ENCODE results near the gene DRD1. TPM values are rescaled to one million over a fixed set of nuclear protein-coding genes. Genes with fewer than 3 reads are reported as not detected.
A peak's percentile ranks its signal among the peaks of the same experiment; 100 is the strongest.

The DRD1 gene
- total RNA-seq, 1 donor from 2014 or later = 0.62 TPM

DNA sequence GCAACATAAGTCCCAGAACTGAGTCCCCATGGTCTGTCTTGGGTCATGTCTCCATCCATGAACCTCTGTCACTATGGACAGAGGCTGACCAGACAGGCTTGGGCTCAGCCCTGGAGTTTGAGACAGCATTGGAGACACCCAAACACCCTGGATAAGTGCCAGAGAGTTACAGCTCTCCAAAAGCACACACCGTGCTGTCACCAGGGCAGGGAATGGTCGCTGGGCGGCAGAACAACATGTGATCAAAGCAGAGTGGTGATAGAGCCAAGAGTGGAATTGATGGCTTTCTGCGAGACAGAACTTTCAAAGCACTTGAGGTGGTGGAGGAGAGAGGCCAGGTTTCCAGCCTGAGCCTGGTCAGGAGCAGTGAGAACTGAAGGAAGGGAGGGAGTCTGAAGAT, 50.1 kb downstream of the DRD1 start:
- TF ChIP-seq, protein P1, sequence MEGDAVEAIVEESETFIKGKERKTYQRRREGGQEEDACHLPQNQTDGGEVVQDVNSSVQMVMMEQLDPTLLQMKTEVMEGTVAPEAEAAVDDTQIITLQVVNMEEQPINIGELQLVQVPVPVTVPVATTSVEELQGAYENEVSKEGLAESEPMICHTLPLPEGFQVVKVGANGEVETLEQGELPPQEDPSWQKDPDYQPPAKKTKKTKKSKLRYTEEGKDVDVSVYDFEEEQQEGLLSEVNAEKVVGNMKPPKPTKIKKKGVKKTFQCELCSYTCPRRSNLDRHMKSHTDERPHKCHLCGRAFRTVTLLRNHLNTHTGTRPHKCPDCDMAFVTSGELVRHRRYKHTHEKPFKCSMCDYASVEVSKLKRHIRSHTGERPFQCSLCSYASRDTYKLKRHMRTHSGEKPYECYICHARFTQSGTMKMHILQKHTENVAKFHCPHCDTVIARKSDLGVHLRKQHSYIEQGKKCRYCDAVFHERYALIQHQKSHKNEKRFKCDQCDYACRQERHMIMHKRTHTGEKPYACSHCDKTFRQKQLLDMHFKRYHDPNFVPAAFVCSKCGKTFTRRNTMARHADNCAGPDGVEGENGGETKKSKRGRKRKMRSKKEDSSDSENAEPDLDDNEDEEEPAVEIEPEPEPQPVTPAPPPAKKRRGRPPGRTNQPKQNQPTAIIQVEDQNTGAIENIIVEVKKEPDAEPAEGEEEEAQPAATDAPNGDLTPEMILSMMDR (IDR thresholded peaks at IDR 0.05) = no peak
- Histone ChIP-seq H3K36me3 (no peaks in the 10 kb centered on the region), H3K4me1 (no peaks in the 10 kb centered on the region), H3K27ac (no peak overlapping the region), H3K4me3 (no peak overlapping the region), H3K27me3 (ENCODE audit: low read depth) (no peaks in the 10 kb centered on the region), H3K9me3 (no peaks in the 10 kb centered on the region)
- ATAC-seq (peak in 1 of 2 donors; percentile 23), DNase-seq (no peak)
- intact Hi-C loops (cut with DNase I) = no loop called here

DNA sequence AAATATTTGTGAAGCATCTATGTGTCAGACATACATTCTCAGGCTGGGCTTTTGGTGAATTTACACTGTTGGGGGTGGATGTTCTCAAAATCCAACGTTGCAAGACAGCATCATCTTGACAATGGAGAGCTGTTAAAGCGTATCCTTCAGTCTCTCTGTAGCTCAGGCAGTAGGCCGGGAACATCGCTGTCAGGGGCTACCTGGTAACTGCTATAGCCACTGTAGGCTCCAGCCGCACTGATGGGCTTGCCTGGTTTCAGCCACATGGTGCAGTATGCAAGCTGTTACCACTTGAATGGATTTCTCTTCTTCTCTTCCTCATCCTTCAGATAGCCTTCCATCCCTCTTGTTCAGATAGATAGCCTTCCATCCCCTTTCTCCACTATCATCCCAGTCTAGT, 51.7 kb downstream of the DRD1 start:
- TF ChIP-seq, protein P1 (IDR thresholded peaks at IDR 0.05) = no peak
- intact Hi-C loops (cut with DNase I) = no loop called here
- no peaks in the 10 kb centered on the region for H3K9me3 ChIP-seq
- no peak overlapping the region for H3K4me3 ChIP-seq
- no peak for ATAC-seq
- H3K27me3 ChIP-seq (ENCODE audit: low read depth) = no peaks in the 10 kb centered on the region
- no peaks in the 10 kb centered on the region for H3K4me1 ChIP-seq
- H3K36me3 ChIP-seq = no peaks in the 10 kb centered on the region
- H3K27ac ChIP-seq = no peak overlapping the region
- DNase-seq = no peak

DNA sequence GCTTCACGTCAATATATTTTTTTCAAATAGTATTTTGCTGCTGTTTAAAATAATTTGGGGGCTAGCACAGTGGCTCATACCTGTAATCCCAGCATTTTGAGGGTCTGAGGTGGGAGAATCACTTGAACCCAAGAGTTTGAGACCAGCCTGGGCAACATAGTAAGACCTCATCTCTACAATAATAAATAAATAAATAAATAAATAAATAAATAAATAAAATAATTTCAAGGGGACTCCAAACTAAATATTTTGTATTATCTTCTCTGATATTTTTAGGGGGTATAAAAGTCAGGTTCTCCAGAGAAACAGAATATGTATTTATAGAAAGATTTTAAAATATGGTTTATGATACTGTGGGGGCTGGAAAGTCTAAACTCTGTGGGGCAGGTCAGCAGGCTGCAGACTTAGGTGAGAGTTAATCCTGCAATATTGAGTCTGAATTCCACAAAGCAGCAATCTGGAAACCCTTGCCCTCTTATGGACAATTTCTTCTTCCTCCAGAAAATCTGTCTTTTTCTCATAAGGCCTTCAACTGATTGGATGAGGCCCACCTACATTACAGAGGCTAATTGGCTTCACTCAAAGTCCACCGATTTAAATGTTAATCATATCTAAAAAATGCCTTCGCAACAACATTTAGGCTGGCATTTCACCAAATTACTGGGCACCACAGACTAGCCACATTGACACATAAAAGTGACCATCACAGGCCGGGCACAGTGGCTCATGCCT, 53.5 kb downstream of the DRD1 start:
- H3K4me3 ChIP-seq = no peak overlapping the region
- TF ChIP-seq, protein P1 (IDR thresholded peaks at IDR 0.05) = no peak
- ATAC-seq = no peak

More for the DNA sequence above, 53.5 kb downstream of the DRD1 start:
- Histone ChIP-seq H3K36me3 (no peaks in the 10 kb centered on the region), H3K9me3 (no peaks in the 10 kb centered on the region), H3K27ac (no peak overlapping the region), H3K27me3 (ENCODE audit: low read depth) (no peaks in the 10 kb centered on the region), H3K4me1 (no peaks in the 10 kb centered on the region)
- intact Hi-C loops (cut with DNase I) = no loop called here
- DNase-seq = no peak

Other genes with a start within 250 kb of the DRD1 start
- gene SFXN1, start 34.4 kb upstream of the DRD1 start, total RNA-seq = 15.7 TPM
- 9.6 TPM for gene HRH2, start 213.9 kb upstream of the DRD1 start, total RNA-seq

All from lower lobe of right lung (tissue), 2 donors.